ENCODE results near the gene M1AP. TPM values are rescaled to one million over a fixed set of nuclear protein-coding genes. Genes with fewer than 3 reads are reported as not detected.

The M1AP gene
- polyA plus RNA-seq, 3 donors, result 1.00 to 4.6 (median 1.8) TPM

DNA sequence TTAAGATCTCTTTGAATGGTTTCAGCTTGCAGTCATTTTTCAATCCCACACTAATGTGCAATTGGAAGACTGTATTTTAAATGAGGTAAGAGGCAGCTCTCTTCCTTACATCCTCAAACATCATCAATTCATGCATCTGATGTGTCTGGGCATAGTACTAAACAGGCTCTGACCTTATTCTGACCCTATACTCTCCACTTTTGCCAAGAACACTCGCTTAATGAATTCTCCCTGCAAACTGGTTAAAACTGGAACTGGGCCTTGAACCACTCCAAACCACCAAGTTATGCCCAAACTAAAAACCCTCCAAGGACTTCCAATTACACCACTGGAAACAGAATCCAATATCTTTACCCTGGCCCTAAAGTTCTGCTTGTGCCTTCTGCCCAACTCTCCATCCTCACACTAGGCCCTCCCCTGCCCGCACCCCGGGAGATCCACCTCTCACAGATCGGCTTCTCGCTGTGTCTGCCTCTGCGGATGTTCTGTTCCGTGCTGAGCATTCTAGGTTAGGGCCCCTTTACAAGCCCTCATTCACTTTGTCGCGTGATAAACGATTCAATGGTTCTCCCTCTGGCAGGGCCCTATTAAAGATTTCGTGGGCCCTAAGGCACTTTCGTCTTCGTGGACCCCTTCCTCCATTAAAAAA lies 1.2 kb downstream of the M1AP start:
- TF ChIP-seq, protein P1, sequence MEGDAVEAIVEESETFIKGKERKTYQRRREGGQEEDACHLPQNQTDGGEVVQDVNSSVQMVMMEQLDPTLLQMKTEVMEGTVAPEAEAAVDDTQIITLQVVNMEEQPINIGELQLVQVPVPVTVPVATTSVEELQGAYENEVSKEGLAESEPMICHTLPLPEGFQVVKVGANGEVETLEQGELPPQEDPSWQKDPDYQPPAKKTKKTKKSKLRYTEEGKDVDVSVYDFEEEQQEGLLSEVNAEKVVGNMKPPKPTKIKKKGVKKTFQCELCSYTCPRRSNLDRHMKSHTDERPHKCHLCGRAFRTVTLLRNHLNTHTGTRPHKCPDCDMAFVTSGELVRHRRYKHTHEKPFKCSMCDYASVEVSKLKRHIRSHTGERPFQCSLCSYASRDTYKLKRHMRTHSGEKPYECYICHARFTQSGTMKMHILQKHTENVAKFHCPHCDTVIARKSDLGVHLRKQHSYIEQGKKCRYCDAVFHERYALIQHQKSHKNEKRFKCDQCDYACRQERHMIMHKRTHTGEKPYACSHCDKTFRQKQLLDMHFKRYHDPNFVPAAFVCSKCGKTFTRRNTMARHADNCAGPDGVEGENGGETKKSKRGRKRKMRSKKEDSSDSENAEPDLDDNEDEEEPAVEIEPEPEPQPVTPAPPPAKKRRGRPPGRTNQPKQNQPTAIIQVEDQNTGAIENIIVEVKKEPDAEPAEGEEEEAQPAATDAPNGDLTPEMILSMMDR (IDR thresholded peaks at IDR 0.05), result no peak
- Mint-ChIP-seq H3K4me1 (peaks cover 5% of the 10 kb centered on the region), H3K36me3 (peaks cover 0 to 2% of the 10 kb centered on the region in 2 donors), H3K4me3 (no peak overlapping the region), H3K27me3 (ENCODE audit: low read depth in 3 of 3) (peaks cover 22 to 39% (median 25%) of the 10 kb centered on the region in 3 donors), H3K9me3 (peaks cover 0 to 14% (median 3%) of the 10 kb centered on the region in 7 donors), H3K27ac (no peak overlapping the region)
- Histone ChIP-seq H3K27me3 (ENCODE audit: control insufficient read depth in 2 of 2, insufficient read depth in 2 of 2, low read length in 2 of 2) (peaks cover 11 to 25% of the 10 kb centered on the region in 2 donors), H2AFZ (ENCODE audit: insufficient read depth, low read depth, low read length, poor library complexity, severe bottlenecking) (no peak overlapping the region), H3K9me3 (replicated peaks in 1 of 2; ENCODE audit: control insufficient read depth in 1 of 2, insufficient read depth in 1 of 2, low read length in 2 of 2) (no peaks in the 10 kb centered on the region), H4K20me1 (ENCODE audit: insufficient read depth, low read length) (no peaks in the 10 kb centered on the region), H3K27ac (ENCODE audit: low read depth in 1 of 2, low read length in 2 of 2) (no peak overlapping the region), H3K79me2 (ENCODE audit: insufficient read depth, low read length) (no peaks in the 10 kb centered on the region), H3K4me2 (replicated peaks; ENCODE audit: extremely low read depth, low read length, poor library complexity, severe bottlenecking) (no peak overlapping the region), H3K9ac (ENCODE audit: insufficient read depth, low read length, poor library complexity, severe bottlenecking) (no peak overlapping the region), H3K4me1 (ENCODE audit: control insufficient read depth in 1 of 2, insufficient read depth in 2 of 2, low read length in 2 of 2) (peaks cover 3 to 10% of the 10 kb centered on the region in 2 donors), H3K36me3 (replicated peaks in 1 of 2; ENCODE audit: control insufficient read depth in 1 of 2, insufficient read depth in 2 of 2, low read length in 2 of 2) (no peaks in the 10 kb centered on the region), H3K4me3 (replicated peaks in 1 of 3; ENCODE audit: low read depth in 2 of 3, low read length in 3 of 3) (no peak overlapping the region)
- intact Hi-C loops (cut with micrococcal nuclease), result no loop called here
- WGBS (ENCODE audit: insufficient coverage), result 99% methylated on average over 7 of the region's 13 CpGs
- DNase-seq, result no peak

- no peak overlapping the region for H2AFZ ChIP-seq (ENCODE audit: insufficient read depth, low read depth, low read length, poor library complexity, severe bottlenecking)
- peaks cover 0 to 2% of the 10 kb centered on the region in 2 donors for H3K36me3 Mint-ChIP-seq
- no peak for DNase-seq
- no peaks in the 10 kb centered on the region for H3K79me2 ChIP-seq (ENCODE audit: insufficient read depth, low read length)
- peaks cover 11 to 25% of the 10 kb centered on the region in 2 donors for H3K27me3 ChIP-seq (ENCODE audit: control insufficient read depth in 2 of 2, insufficient read depth in 2 of 2, low read length in 2 of 2)
- intact Hi-C loops (cut with micrococcal nuclease), result no loop called here
- no peak overlapping the region for H3K27ac ChIP-seq (ENCODE audit: low read depth in 1 of 2, low read length in 2 of 2)
- H3K27me3 Mint-ChIP-seq (ENCODE audit: low read depth in 3 of 3), result peaks cover 22 to 37% (median 25%) of the 10 kb centered on the region in 3 donors
- no peaks in the 10 kb centered on the region for H3K36me3 ChIP-seq (replicated peaks in 1 of 2; ENCODE audit: control insufficient read depth in 1 of 2, insufficient read depth in 2 of 2, low read length in 2 of 2)
- H3K27ac Mint-ChIP-seq, result no peak overlapping the region
- no peak overlapping the region for H3K4me3 Mint-ChIP-seq
- H3K9me3 ChIP-seq (replicated peaks in 1 of 2; ENCODE audit: control insufficient read depth in 1 of 2, insufficient read depth in 1 of 2, low read length in 2 of 2), result no peaks in the 10 kb centered on the region
- WGBS (ENCODE audit: insufficient coverage), result no CpG with 5 or more reads among the region's 2 CpGs
- H3K4me1 ChIP-seq (ENCODE audit: control insufficient read depth in 1 of 2, insufficient read depth in 2 of 2, low read length in 2 of 2), result peaks cover 3 to 10% of the 10 kb centered on the region in 2 donors
- no peak overlapping the region for H3K9ac ChIP-seq (ENCODE audit: insufficient read depth, low read length, poor library complexity, severe bottlenecking)
- H3K4me3 ChIP-seq (replicated peaks in 1 of 3; ENCODE audit: low read depth in 2 of 3, low read length in 3 of 3), result no peak overlapping the region
- peaks cover 0 to 14% (median 3%) of the 10 kb centered on the region in 7 donors for H3K9me3 Mint-ChIP-seq
- no peaks in the 10 kb centered on the region for H4K20me1 ChIP-seq (ENCODE audit: insufficient read depth, low read length)
- H3K4me2 ChIP-seq (replicated peaks; ENCODE audit: extremely low read depth, low read length, poor library complexity, severe bottlenecking), result no peak overlapping the region
- H3K4me1 Mint-ChIP-seq, result peaks cover 5% of the 10 kb centered on the region
- TF ChIP-seq, protein P1 (IDR thresholded peaks at IDR 0.05), result no peak
These were observed 1.9 kb downstream of the M1AP start for GRCh38 chr2:74646201-74646600.

Data from CD14-positive monocyte (primary cell).